H1 (cell line): ENCODE data around the gene LMBR1. TPM values are rescaled to one million over a fixed set of nuclear protein-coding genes. Genes with fewer than 3 reads are reported as not detected.

Experiments used
- HDAC6 ChIP-seq: IDR thresholded peaks from one replicate; pipeline ENCODE4 v1.7.1; 2012; ENCODE audit warnings: low read depth, mild to moderate bottlenecking, inconsistent platforms, low read length, moderate library complexity
- polyA plus RNA-seq, 7 experiments: library from polyadenylated mRNA; depleted of rRNA in 3 of 7; stranded (reverse) in 5 of 7; unstranded in 2 of 7; fragments of >200 nt in 5 of 7; fragments of 200-250 nt in 2 of 7; gene quantifications; 1 replicate in 5 of 7; 2 replicates in 1 of 7; 4 replicates in 1 of 7; pipeline versions ENCODE4 v1.2.1 to v1.2.3, GENCODE V29; 2011 to 2013; ENCODE audit warnings: missing spikeins in 2 of 7, mixed read lengths in 2 of 7
- total RNA-seq: library from RNA; stranded (reverse); fragmentation: NEBNext Ultra II Directional; extraction: Animal tissue kit (Norgen Biotek cat#: 25700); gene quantifications from 2 replicates; pipeline ENCODE4 v1.2.1, GENCODE V29; 2021

LMBR1 gene
- total and polyA plus RNA-seq, 2 of the 8 experiments (the other 6 are each of a cell fraction or from before 2014, with no cell fraction given) = 15.1 to 70.4 TPM

GRCh38 chr7:156680281-156680680 is 212.7 kb downstream of the LMBR1 start (continued):
- no peak for TF ChIP-seq HDAC6
